GM18505 (cell line): ENCODE measurements around the gene MRPS25.

Experiments used
- ATAC-seq: cut with Tn5 transposase; IDR thresholded peaks from one replicate; pipeline ENCODE4 v1.9.1; 2021; ENCODE audit not compliant: unreplicated experiment
- POLR2A ChIP-seq: IDR thresholded peaks from 4 replicates; pipeline ENCODE4 v1.6.1; 2011; ENCODE audit warnings: borderline replicate concordance; ENCODE audit not compliant: insufficient read depth, insufficient read length; ENCODE audit errors: extremely low read depth

The MRPS25 gene

DNA sequence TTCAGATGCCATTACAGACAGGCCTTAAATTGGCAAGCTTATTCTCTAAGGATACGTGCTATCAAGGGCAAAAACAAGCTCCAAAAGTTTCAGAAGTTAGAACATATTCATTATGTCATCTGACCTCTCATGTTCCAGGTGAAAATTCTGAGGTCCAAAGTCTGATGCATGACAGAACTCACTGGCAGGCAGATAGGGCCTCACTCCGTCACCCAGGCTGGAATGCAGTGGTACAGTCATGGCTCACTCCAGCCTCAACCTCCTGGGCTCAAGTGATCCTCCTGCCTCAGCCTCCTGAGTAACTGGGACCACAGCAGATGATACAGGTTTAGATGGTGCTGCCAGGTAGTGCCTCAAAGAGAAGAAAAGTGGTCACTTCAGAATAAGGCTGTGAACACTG lies 15.5 kb downstream of the MRPS25 start:
- TF ChIP-seq POLR2A = no peak
- ATAC-seq = no peak

GRCh38 chr3:15045667-15046066 lies 19.4 kb downstream of the MRPS25 start:
- no peak for TF ChIP-seq POLR2A
- ATAC-seq = no peak

- no peak for TF ChIP-seq POLR2A
- ATAC-seq = no peak
Measured at GRCh38 chr3:15044326-15044725, 20.8 kb downstream of the MRPS25 start.

GRCh38 chr3:15043408-15044171 lies 21.5 kb downstream of the MRPS25 start:
- no peak for ATAC-seq

GRCh38 chr3:15042936-15043335 lies 22.2 kb downstream of the MRPS25 start:
- ATAC-seq = no peak
- no peak for TF ChIP-seq POLR2A

More at GRCh38 chr3:15043408-15044171, 21.5 kb downstream of the MRPS25 start:
- TF ChIP-seq POLR2A = no peak

DNA sequence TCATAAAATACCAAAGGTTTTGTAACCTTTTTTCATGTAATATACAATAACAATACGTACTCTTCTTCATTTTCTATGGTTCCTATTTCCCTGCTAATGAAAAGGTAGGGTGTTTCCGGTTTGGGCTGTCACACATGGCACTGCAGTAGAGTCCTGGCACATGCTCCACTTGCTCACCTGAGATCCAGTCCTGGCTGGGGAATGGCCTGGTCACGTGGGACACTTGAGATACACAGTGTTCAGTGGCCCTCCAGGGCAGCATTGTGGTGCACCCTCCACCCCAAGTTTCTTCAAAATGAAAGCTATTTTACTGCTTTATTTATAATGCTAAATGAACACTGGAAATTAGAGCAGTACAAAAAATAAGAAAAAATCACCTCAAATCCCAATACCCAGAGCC lies 23.2 kb downstream of the MRPS25 start:
- ATAC-seq = no peak
- no peak for TF ChIP-seq POLR2A

GRCh38 chr3:15040844-15041243 lies 24.3 kb downstream of the MRPS25 start:
- no peak for ATAC-seq

DNA sequence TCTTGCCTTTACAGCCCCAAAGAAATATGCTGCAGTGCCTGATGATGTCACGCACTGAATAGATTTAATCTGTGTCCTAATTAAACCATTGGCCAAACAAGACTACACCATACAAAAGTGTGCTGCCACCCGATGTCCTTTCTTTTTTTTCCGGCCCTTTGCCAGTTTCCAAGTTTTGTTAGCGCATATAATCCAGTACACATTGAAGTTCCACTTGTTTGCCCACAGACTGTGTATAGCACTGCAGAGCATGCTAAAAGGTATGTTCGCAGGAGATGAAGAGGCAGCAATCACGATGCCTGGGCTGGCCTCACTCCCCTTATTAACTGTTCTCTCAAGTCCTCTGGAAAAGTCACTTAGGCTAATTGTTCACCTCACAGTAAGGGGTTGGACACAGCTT lies 26.8 kb downstream of the MRPS25 start:
- no peak for ATAC-seq
- TF ChIP-seq POLR2A = no peak

More at GRCh38 chr3:15040844-15041243, 24.3 kb downstream of the MRPS25 start:
- no peak for TF ChIP-seq POLR2A

DNA sequence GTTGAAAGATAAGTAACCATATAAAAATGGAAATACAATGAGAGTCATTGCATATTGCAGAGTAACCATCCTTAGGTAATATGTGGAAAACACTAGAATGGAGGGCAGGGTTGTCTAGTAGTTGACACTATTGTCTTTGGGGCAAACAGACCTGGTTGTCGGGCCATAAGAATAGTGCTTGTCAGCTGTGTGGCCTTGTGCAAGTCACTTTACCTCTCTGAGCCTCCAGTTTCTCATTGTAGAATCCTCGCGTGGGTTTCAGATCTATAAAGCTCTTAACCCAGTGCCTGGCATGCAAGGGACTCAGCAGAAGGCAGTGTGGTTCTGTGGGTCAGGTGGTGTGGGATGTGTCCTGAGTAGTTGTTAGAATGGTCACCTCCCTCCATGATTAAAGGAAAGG lies 32.0 kb downstream of the MRPS25 start:
- ATAC-seq = no peak
- no peak for TF ChIP-seq POLR2A

DNA sequence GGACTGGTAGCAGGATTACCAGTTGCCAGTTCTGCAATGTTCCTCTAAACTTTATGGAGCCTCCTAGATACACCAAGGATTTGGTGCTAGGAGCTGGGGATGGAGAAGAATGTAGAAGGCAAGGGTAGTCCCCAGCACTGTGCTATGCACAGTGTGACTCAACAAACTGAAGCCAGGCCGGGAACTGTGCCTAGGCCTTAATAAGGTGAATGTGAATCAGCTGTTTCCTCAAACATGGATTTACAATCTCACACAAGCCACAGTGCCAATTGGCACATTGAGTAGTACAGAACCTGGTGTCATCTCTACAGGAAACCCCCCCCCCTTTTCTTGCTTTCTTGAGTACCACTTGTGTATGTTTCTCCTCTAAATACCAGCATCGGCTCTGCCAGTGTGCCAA lies 32.5 kb downstream of the MRPS25 start:
- ATAC-seq = no peak

GRCh38 chr3:15029625-15030024 lies 35.5 kb downstream of the MRPS25 start:
- no peak for ATAC-seq
- TF ChIP-seq POLR2A = no peak

More for the DNA sequence above, 32.5 kb downstream of the MRPS25 start:
- TF ChIP-seq POLR2A = no peak

- no peak for TF ChIP-seq POLR2A
Measured at GRCh38 chr3:15023719-15024118, 41.4 kb downstream of the MRPS25 start.

GRCh38 chr3:15023249-15023648 lies 41.9 kb downstream of the MRPS25 start:
- ATAC-seq = no peak
- no peak for TF ChIP-seq POLR2A

More at GRCh38 chr3:15023719-15024118, 41.4 kb downstream of the MRPS25 start:
- no peak for ATAC-seq

- ATAC-seq = no peak
- TF ChIP-seq POLR2A = no peak
Measured at GRCh38 chr3:15017191-15017590, 47.9 kb downstream of the MRPS25 start.
